Glutamatergic neuron (in vitro differentiated cells): ENCODE data around the gene SYNDIG1. TPM values are rescaled to one million over a fixed set of nuclear protein-coding genes. Genes with fewer than 3 reads are reported as not detected.

ENCODE experiments used
- DNase-seq: peaks from one replicate; pipeline ENCODE4 v3.0.0; 2022
- H3K27ac Mint-ChIP-seq: one replicate; pipeline ENCODE4 v1.8.0; 2020; ENCODE audit warnings: mild to moderate bottlenecking, mixed read lengths, inconsistent platforms; ENCODE audit not compliant: unreplicated experiment
- H3K27me3 Mint-ChIP-seq: one replicate; pipeline ENCODE4 v1.8.0; 2020; ENCODE audit warnings: mild to moderate bottlenecking, moderate library complexity, mixed read lengths, inconsistent platforms; ENCODE audit not compliant: unreplicated experiment
- H3K36me3 Mint-ChIP-seq: one replicate; pipeline ENCODE4 v1.8.0; 2020; ENCODE audit warnings: mild to moderate bottlenecking, mixed read lengths, inconsistent platforms; ENCODE audit not compliant: unreplicated experiment
- H3K4me1 Mint-ChIP-seq: one replicate; pipeline ENCODE4 v1.8.0; 2020; ENCODE audit warnings: mild to moderate bottlenecking, low read depth, mixed read lengths, inconsistent platforms; ENCODE audit not compliant: unreplicated experiment
- H3K4me3 Mint-ChIP-seq: one replicate; pipeline ENCODE4 v1.8.0; 2020; ENCODE audit warnings: mild to moderate bottlenecking, mixed read lengths, inconsistent platforms; ENCODE audit not compliant: unreplicated experiment
- H3K9me3 Mint-ChIP-seq: one replicate; pipeline ENCODE4 v1.8.0; 2020; ENCODE audit warnings: mild to moderate bottlenecking, moderate library complexity, mixed read lengths, inconsistent platforms; ENCODE audit not compliant: unreplicated experiment
- CTCF ChIP-seq: fragments of 200-600 bp; sonication (generic); IDR thresholded peaks from one replicate; pipeline ENCODE4 v1.5.0; 2021; ENCODE audit not compliant: partially characterized antibody, unreplicated experiment
- total RNA-seq: library from RNA; stranded (reverse); fragmentation: NEBNext Ultra II Directional; extraction: Animal tissue kit (Norgen Biotek cat#: 25700); gene quantifications from one replicate; pipeline ENCODE4 v1.2.1, GENCODE V29; 2021; ENCODE audit not compliant: unreplicated experiment

SYNDIG1 gene
- total RNA-seq, 1 donor from 2014 or later: 10.4 TPM

- H3K4me3 Mint-ChIP-seq: peak overlapping the region; percentile 11
- peaks cover 6% of the 10 kb centered on the region for H3K9me3 Mint-ChIP-seq
- peaks cover 6% of the 10 kb centered on the region for H3K27me3 Mint-ChIP-seq
- H3K4me1 Mint-ChIP-seq: peaks cover 28% of the 10 kb centered on the region
- TF ChIP-seq CTCF: no peak
- peaks cover 4% of the 10 kb centered on the region for H3K36me3 Mint-ChIP-seq
- DNase-seq: no peak
- peak overlapping the region; percentile 38 for H3K27ac Mint-ChIP-seq
Measured at GRCh38 chr20:24490598-24490997, 21.2 kb downstream of the SYNDIG1 start.

DNA sequence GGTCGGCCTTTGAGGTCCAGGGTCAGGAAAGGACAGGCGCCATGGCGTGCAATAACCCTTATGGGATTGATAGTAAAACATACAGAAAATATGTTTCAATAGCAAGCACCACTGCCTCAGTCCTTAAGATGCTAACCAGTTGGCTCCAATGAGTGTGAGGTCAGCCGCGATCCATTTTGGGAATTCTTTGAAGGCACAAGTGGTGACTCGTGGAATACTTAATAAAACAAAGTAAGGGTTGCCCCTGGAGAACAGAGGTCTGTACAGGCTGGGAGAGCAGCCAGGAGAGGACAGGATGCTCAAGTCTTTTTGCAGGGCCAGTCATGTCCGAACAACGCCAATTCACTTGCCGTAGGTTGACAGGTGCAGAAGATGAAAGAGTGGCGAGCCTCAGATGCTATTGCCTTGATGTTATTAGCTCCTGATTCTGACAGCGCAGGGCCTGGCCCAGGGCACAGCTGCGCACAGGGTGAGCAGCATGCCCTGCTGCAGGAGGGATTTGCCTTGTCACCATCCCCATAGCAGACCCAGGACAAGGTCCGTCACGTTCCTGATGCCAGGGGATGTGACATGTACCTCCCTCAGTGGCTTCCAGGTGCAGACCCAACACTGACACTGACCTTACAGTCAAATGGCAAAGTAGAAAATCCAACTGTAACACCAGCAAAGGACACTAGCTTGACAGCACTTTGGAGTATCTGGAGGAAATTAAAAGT lies 21.8 kb downstream of the SYNDIG1 start:
- Mint-ChIP-seq H3K4me1 (peaks cover 28% of the 10 kb centered on the region), H3K27me3 (peaks cover 6% of the 10 kb centered on the region), H3K36me3 (peaks cover 4% of the 10 kb centered on the region), H3K27ac (no peak overlapping the region), H3K9me3 (peaks cover 6% of the 10 kb centered on the region), H3K4me3 (no peak overlapping the region)
- DNase-seq: no peak
- no peak for TF ChIP-seq CTCF

GRCh38 chr20:24492031-24492607 lies 22.7 kb downstream of the SYNDIG1 start:
- Mint-ChIP-seq H3K27me3 (peaks cover 7% of the 10 kb centered on the region), H3K27ac (no peak overlapping the region), H3K36me3 (peaks cover 4% of the 10 kb centered on the region), H3K4me3 (no peak overlapping the region), H3K9me3 (peaks cover 6% of the 10 kb centered on the region), H3K4me1 (peaks cover 28% of the 10 kb centered on the region)
- TF ChIP-seq CTCF: no peak
- no peak for DNase-seq

- H3K27me3 Mint-ChIP-seq: peaks cover 8% of the 10 kb centered on the region
- H3K4me1 Mint-ChIP-seq: peaks cover 28% of the 10 kb centered on the region
- no peak for DNase-seq
- H3K36me3 Mint-ChIP-seq: peaks cover 4% of the 10 kb centered on the region
- no peak for TF ChIP-seq CTCF
- no peak overlapping the region for H3K4me3 Mint-ChIP-seq
- no peak overlapping the region for H3K27ac Mint-ChIP-seq
- peaks cover 6% of the 10 kb centered on the region for H3K9me3 Mint-ChIP-seq
Measured at GRCh38 chr20:24492698-24493097, 23.3 kb downstream of the SYNDIG1 start.

- TF ChIP-seq CTCF: no peak
- peaks cover 4% of the 10 kb centered on the region for H3K36me3 Mint-ChIP-seq
- no peak overlapping the region for H3K4me3 Mint-ChIP-seq
- peaks cover 6% of the 10 kb centered on the region for H3K9me3 Mint-ChIP-seq
- H3K4me1 Mint-ChIP-seq: peaks cover 28% of the 10 kb centered on the region
- H3K27me3 Mint-ChIP-seq: peaks cover 8% of the 10 kb centered on the region
- DNase-seq: no peak
- H3K27ac Mint-ChIP-seq: no peak overlapping the region
Measured at GRCh38 chr20:24493181-24493580, 23.8 kb downstream of the SYNDIG1 start.
